DND-41 (cell line): ENCODE results near the gene SLC45A3.
"Not testable (repeated sequence)": the region's sequence is repeated elsewhere in the genome, so short reads cannot be mapped to it uniquely, and the experiment has no call there.

Source experiments
- ATAC-seq: fragments of 200-7000 bp; cut with Tn5 transposase; 3 replicates; pipeline ENCODE4 v1.9.1; 2021; ENCODE audit warnings: low read depth; ENCODE audit not compliant: insufficient read depth
- DNase-seq: peaks from one replicate; pipeline ENCODE4 v3.0.0-alpha.2; 2020
- H2AFZ ChIP-seq: 2 replicates; pipeline ENCODE4 v1.6.0; 2012; ENCODE audit warnings: low read depth, low read length
- H3K27ac ChIP-seq: 2 replicates; pipeline ENCODE4 v1.5.1; 2012; ENCODE audit warnings: low read length, inconsistent platforms
- H3K27me3 ChIP-seq: fragments of 200-600 bp; sonication (generic); 2 replicates; pipeline ENCODE4 v1.6.0; 2012; ENCODE audit warnings: low read length, mild to moderate bottlenecking, inconsistent platforms; ENCODE audit not compliant: insufficient read depth, poor library complexity
- H3K36me3 ChIP-seq: 2 replicates; pipeline ENCODE4 v1.5.1; 2012; ENCODE audit warnings: low read length, inconsistent platforms; ENCODE audit not compliant: insufficient read depth
- H3K4me1 ChIP-seq: 2 replicates; pipeline ENCODE4 v1.5.1; 2012; ENCODE audit warnings: mild to moderate bottlenecking, low read length; ENCODE audit not compliant: insufficient read depth
- H3K4me2 ChIP-seq: 2 replicates; pipeline ENCODE4 v1.6.0; 2012; ENCODE audit warnings: mild to moderate bottlenecking, moderate library complexity, low read length, inconsistent platforms; ENCODE audit not compliant: insufficient read depth
- H3K4me3 ChIP-seq, 2 experiments: fragments of 200-600 bp in 1 of 2; shearing (Covaris generic) in 1 of 2; 2 replicates each; pipeline ENCODE4 v1.5.1; 2012 to 2016; ENCODE audit warnings: inconsistent platforms in 2 of 2, low read length in 2 of 2, mild to moderate bottlenecking in 2 of 2, low read depth in 1 of 2, moderate library complexity in 1 of 2
- H3K79me2 ChIP-seq: 2 replicates; pipeline ENCODE4 v1.6.0; 2012; ENCODE audit warnings: low read length, inconsistent platforms; ENCODE audit not compliant: insufficient read depth
- H3K9ac ChIP-seq: 2 replicates; pipeline ENCODE4 v1.6.0; 2012; ENCODE audit warnings: low read depth, mild to moderate bottlenecking, inconsistent platforms, low read length, moderate library complexity
- H3K9me3 ChIP-seq: 2 replicates; pipeline ENCODE4 v1.5.1; 2012; ENCODE audit warnings: low read length, moderate library complexity, mild to moderate bottlenecking, inconsistent platforms; ENCODE audit not compliant: insufficient read depth, severe bottlenecking
- H4K20me1 ChIP-seq: 2 replicates; pipeline ENCODE4 v1.6.0; 2012; ENCODE audit warnings: low read length; ENCODE audit not compliant: insufficient read depth
- CTCF ChIP-seq: IDR thresholded peaks from 2 replicates; pipeline ENCODE4 v1.5.1; 2012; ENCODE audit warnings: borderline replicate concordance, low read length, moderate library complexity, mild to moderate bottlenecking; ENCODE audit not compliant: poor library complexity, severe bottlenecking; ENCODE audit errors: extremely low read depth
- EZH2 ChIP-seq: IDR thresholded peaks from 3 replicates; pipeline ENCODE4 v1.6.1; 2012; ENCODE audit warnings: borderline replicate concordance, low read depth, mild to moderate bottlenecking, moderate library complexity, low read length, inconsistent platforms; ENCODE audit not compliant: severe bottlenecking

Gene SLC45A3

GRCh38 chr1:205680073-205680851 is at the start of gene SLC45A3:
SLC45A3 (minus strand) TSS chr1:205680509; CDS start chr1:205664656, 15,853 bp downstream.
- H3K36me3 ChIP-seq, result no peaks in the 10 kb centered on the region
- H3K4me1 ChIP-seq, result peaks cover 11% of the 10 kb centered on the region
- no peaks in the 10 kb centered on the region for H3K9me3 ChIP-seq
- peak within 1 kb of the TSS; percentile 49 for H2AFZ ChIP-seq
- ATAC-seq (peak; percentile 86), DNase-seq (peak; percentile 54)
- no peak for TF ChIP-seq EZH2
- no peak for TF ChIP-seq CTCF
- H3K4me3 ChIP-seq, result peak within 1 kb of the TSS; percentile 19 to 55; a peak in 3 of 4 replicates
- H3K27ac ChIP-seq, result no peak within 1 kb of the TSS
- peak within 1 kb of the TSS; percentile 37; the same call in 1 of the 2 replicates for H3K9ac ChIP-seq
- H3K27me3 ChIP-seq, result peaks cover 38% of the 10 kb centered on the region
- peaks cover 16% of the 10 kb centered on the region for H4K20me1 ChIP-seq
- H3K4me2 ChIP-seq, result peak within 1 kb of the TSS; percentile 86
- no peaks in the 10 kb centered on the region for H3K79me2 ChIP-seq

GRCh38 chr1:205726619-205727125 is 46.4 kb upstream of the SLC45A3 start:
- no peak for ATAC-seq
- Histone ChIP-seq H3K9ac (no peak overlapping the region), H3K36me3 (peaks cover 99% of the 10 kb centered on the region), H3K4me3 (no peak overlapping the region), H3K9me3 (no peaks in the 10 kb centered on the region), H3K4me2 (no peak overlapping the region), H3K27ac (no peak overlapping the region), H3K27me3 (no peaks in the 10 kb centered on the region), H3K4me1 (no peaks in the 10 kb centered on the region), H2AFZ (no peak overlapping the region), H4K20me1 (peaks cover 89% of the 10 kb centered on the region), H3K79me2 (peaks cover 91% of the 10 kb centered on the region)
- no peak for DNase-seq
- no peak for TF ChIP-seq CTCF
- TF ChIP-seq EZH2, result no peak

GRCh38 chr1:205725514-205725913 is 45.2 kb upstream of the SLC45A3 start:
- Histone ChIP-seq H3K79me2 (peaks cover 79% of the 10 kb centered on the region), H4K20me1 (peaks cover 82% of the 10 kb centered on the region), H3K27me3 (no peaks in the 10 kb centered on the region), H3K9me3 (no peaks in the 10 kb centered on the region), H2AFZ (no peak overlapping the region), H3K9ac (no peak overlapping the region), H3K36me3 (peaks cover 99% of the 10 kb centered on the region), H3K4me2 (no peak overlapping the region), H3K4me1 (no peaks in the 10 kb centered on the region), H3K27ac (no peak overlapping the region), H3K4me3 (no peak overlapping the region)
- TF ChIP-seq EZH2 (no peak), CTCF (no peak)
- no peak for DNase-seq
- ATAC-seq, result no peak

GRCh38 chr1:205720740-205721139 is 40.4 kb upstream of the SLC45A3 start:
- ATAC-seq, H3K4me2 ChIP-seq, DNase-seq, H3K27ac ChIP-seq, H2AFZ ChIP-seq, H3K9ac ChIP-seq, H3K9me3 ChIP-seq, H3K4me3 ChIP-seq, H3K27me3 ChIP-seq, H3K4me1 ChIP-seq: not testable (repeated sequence)
- Histone ChIP-seq H3K36me3 (peaks cover 99% of the 10 kb centered on the region), H4K20me1 (peaks cover 54% of the 10 kb centered on the region), H3K79me2 (peaks cover 36% of the 10 kb centered on the region)
